A549 (cell line): ENCODE data around the gene SEC11A. TPM values are rescaled to one million over a fixed set of nuclear protein-coding genes. Genes with fewer than 3 reads are reported as not detected.

ENCODE experiments used
- ATAC-seq, 2 experiments: fragments of 200-7000 bp in 1 of 2; fragments of >200 bp in 1 of 2; cut with Nextera tagmentation in 1 of 2; cut with Tn5 transposase in 1 of 2; 3 replicates each; pipeline versions ENCODE4 v1.8.0 to v1.9.1; 2018 to 2020; ENCODE audit warnings: mild to moderate bottlenecking in 1 of 2, moderate library complexity in 1 of 2
- CTCF ChIA-PET: fragments of 300-600 bp; sonication (Branson Sonifier 250); formaldehyde crosslinking; extraction: SDS; loops from one replicate; lab custom pipeline; 2021; ENCODE audit warnings: antibody characterized with exemption, inconsistent platforms; lab: Yijun Ruan, JAX
- POLR2A ChIA-PET: fragments of 350-600 bp; formaldehyde crosslinking; extraction: SDS; loops from one replicate; lab custom pipeline; 2021; ENCODE audit warnings: antibody characterized with exemption, inconsistent platforms; lab: Yijun Ruan, JAX
- DNase-seq, 2 experiments: peaks; one replicate each; pipeline versions ENCODE4 v3.0.0 to v3.0.0-alpha.2; 2011 to 2016; ENCODE audit warnings: low read depth in 1 of 2, low spot score in 1 of 2
- FAIRE-seq: peaks from 2 replicates; lab custom pipeline; 2011; peaks lifted over from hg19 to GRCh38; lab: Jason Lieb, UNC
- H3K27ac ChIP-seq, 2 experiments: fragments of >200 bp; sonication (Bioruptor Twin); formaldehyde crosslinking; 3 replicates each; pipeline ENCODE4 v1.5.1; 2016 to 2017
- H3K4me1 ChIP-seq: fragments of >200 bp; sonication (Bioruptor Twin); formaldehyde crosslinking; 3 replicates; pipeline ENCODE4 v1.6.1; 2016
- H3K4me2 ChIP-seq: fragments of >200 bp; sonication (Bioruptor Twin); formaldehyde crosslinking; 3 replicates; pipeline ENCODE4 v1.6.1; 2016
- H3K4me3 ChIP-seq: fragments of >200 bp; sonication (Bioruptor Twin); formaldehyde crosslinking; 3 replicates; pipeline ENCODE4 v1.5.1; 2016
- H3K9me3 ChIP-seq: fragments of >200 bp; sonication (Bioruptor Twin); formaldehyde crosslinking; 3 replicates; pipeline ENCODE4 v1.6.1; 2016
- BHLHE40 ChIP-seq: IDR thresholded peaks from 2 replicates; pipeline ENCODE4 v1.6.1; 2012; ENCODE audit warnings: low read depth, low read length, inconsistent platforms
- CEBPB ChIP-seq, 2 experiments: fragments of >200 bp in 1 of 2; sonication (Bioruptor Twin) in 1 of 2; formaldehyde crosslinking in 1 of 2; IDR thresholded peaks; 2 replicates each; pipeline ENCODE4 v1.6.1; 2012 to 2016
- CHD4 ChIP-seq: fragments of 200-600 bp; sonication (generic); IDR thresholded peaks from 2 replicates; pipeline ENCODE4 v1.6.1; 2016; ENCODE audit warnings: antibody characterized with exemption, mild to moderate bottlenecking, borderline replicate concordance
- EP300 ChIP-seq, 2 experiments: fragments of >200 bp; sonication (Bioruptor Twin); formaldehyde crosslinking; IDR thresholded peaks; 2 replicates in 1 of 2; 3 replicates in 1 of 2; pipeline ENCODE4 v1.6.1; 2016 to 2017
- GATA3 ChIP-seq: IDR thresholded peaks from 2 replicates; pipeline ENCODE4 v1.6.1; 2012; ENCODE audit warnings: borderline replicate concordance
- HEYL ChIP-seq: fragments of 250-450 bp; sonication (Bioruptor Pico); IDR thresholded peaks from 2 replicates; pipeline ENCODE4 v1.8.0; 2021; ENCODE audit warnings: mild to moderate bottlenecking, moderate library complexity
- HMGXB4 ChIP-seq: fragments of 250-450 bp; sonication (Bioruptor Pico); IDR thresholded peaks from 2 replicates; pipeline ENCODE4 v1.5.0; 2021; ENCODE audit warnings: mild to moderate bottlenecking, moderate library complexity, borderline replicate concordance
- HOXA7 ChIP-seq: fragments of 250-450 bp; sonication (Bioruptor Pico); IDR thresholded peaks from 2 replicates; pipeline ENCODE4 v1.5.0; 2020; ENCODE audit warnings: mild to moderate bottlenecking, moderate library complexity
- JUN ChIP-seq, 2 experiments: fragments of >200 bp; sonication (Bioruptor Twin); formaldehyde crosslinking; IDR thresholded peaks; 2 replicates in 1 of 2; 3 replicates in 1 of 2; pipeline ENCODE4 v1.6.1; 2016 to 2017
- KDM1A ChIP-seq: fragments of 200-600 bp; sonication (generic); IDR thresholded peaks from 2 replicates; pipeline ENCODE4 v1.6.1; 2016; ENCODE audit warnings: low read depth, mild to moderate bottlenecking
- KDM5A ChIP-seq: fragments of 200-600 bp; sonication (generic); IDR thresholded peaks from 2 replicates; pipeline ENCODE4 v1.6.1; 2016; ENCODE audit warnings: antibody characterized with exemption, mild to moderate bottlenecking
- MAX ChIP-seq: IDR thresholded peaks from 2 replicates; pipeline ENCODE4 v1.6.1; 2012
- MAZ ChIP-seq: fragments of 150-350 bp; IDR thresholded peaks from 2 replicates; pipeline ENCODE4 v1.6.1; 2014; ENCODE audit warnings: antibody characterized with exemption, low read depth, low read length, borderline replicate concordance
- NPAS2 ChIP-seq: fragments of 250-450 bp; sonication (Bioruptor Pico); IDR thresholded peaks from 2 replicates; pipeline ENCODE4 v1.8.0; 2022; ENCODE audit warnings: mild to moderate bottlenecking, moderate library complexity, borderline replicate concordance
- NR3C1 ChIP-seq: fragments of >200 bp; sonication (Bioruptor Twin); formaldehyde crosslinking; IDR thresholded peaks from 3 replicates; pipeline ENCODE4 v1.6.1; 2017
- PHF8 ChIP-seq: fragments of 200-600 bp; sonication (generic); IDR thresholded peaks from 2 replicates; pipeline ENCODE4 v1.6.1; 2016; ENCODE audit warnings: low read depth, mild to moderate bottlenecking, antibody characterized with exemption, moderate library complexity, borderline replicate concordance
- POLR2AphosphoS2 ChIP-seq: conservative IDR thresholded peaks from 2 replicates; pipeline ENCODE4 v1.6.1; 2012; ENCODE audit warnings: low read length, improper control_type of control experiment, inconsistent platforms
- REST ChIP-seq: fragments of 200-600 bp; sonication (generic); IDR thresholded peaks from 2 replicates; pipeline ENCODE4 v1.6.1; 2016; ENCODE audit warnings: antibody characterized with exemption, mild to moderate bottlenecking, moderate library complexity
- RFX5 ChIP-seq: fragments of 450-650 bp; IDR thresholded peaks from 2 replicates; pipeline ENCODE4 v1.7.1; 2014; ENCODE audit warnings: antibody characterized with exemption, mild to moderate bottlenecking, moderate library complexity
- SREBF2 ChIP-seq: fragments of 450-650 bp; IDR thresholded peaks from 2 replicates; pipeline ENCODE4 v1.6.1; 2014; ENCODE audit warnings: mild to moderate bottlenecking, moderate library complexity
- WGBS: methylation state at CpG from one replicate; pipeline ENCODE4 v1.1.6; 2017; ENCODE audit errors: missing lambda C conversion rate; 5-methylcytosine and 5-hydroxymethylcytosine counted together
- polyA plus RNA-seq, 4 experiments: library from polyadenylated mRNA; depleted of rRNA in 3 of 4; stranded (reverse); fragments of >200 nt; fragmentation: RNase III in 1 of 4; extraction: RNeasy Plus Mini Kit Qiagen cat#74134 plus additional on column Dnase treatment in 1 of 4; gene quantifications; 2 replicates in 3 of 4; 3 replicates in 1 of 4; pipeline ENCODE4 v1.2.3, GENCODE V29; 2011 to 2017

SEC11A gene
- polyA plus RNA-seq, 2 of the 4 experiments (the other 2 are of a cell fraction) = 380 to 490 TPM

- TF ChIP-seq EP300 (IDR thresholded peaks at IDR 0.05) (peak in 1 of 2 experiments; percentile 43; a peak in 2 of 5 replicates), MAX (0 out of 2 replicates have a peak, but pooled peaks have one; percentile 49), HOXA7 (CRISPR knock-in tag) (no peak)
Measured at GRCh38 chr15:84734794-84735479, 19.0 kb upstream of the SEC11A start (continued).

GRCh38 chr15:84731774-84732173, 15.8 kb upstream of the SEC11A start:
- ChIA-PET CTCF (interaction anchor here (0.6 to 5.1 kb wide), 6 partner anchors 9 to 1037 kb away, joined by 3 to 27 read pairs (median 4); partner anchors contain the start of gene SEC11A), POLR2A (interaction anchor here (5.5 kb wide), 1 partner anchor 15 kb away, joined by 119 read pairs; the partner anchor contains the start of gene SEC11A)
- Histone ChIP-seq H3K4me3 (no peak overlapping the region), H3K4me2 (no peak overlapping the region), H3K9me3 (no peaks in the 10 kb centered on the region), H3K4me1 (peaks cover 37% of the 10 kb centered on the region), H3K27ac (peak overlapping the region in 1 of 2 experiments; percentile 91; a peak in 3 of 6 replicates)
- DNase-seq (no peak), FAIRE-seq (no peak), ATAC-seq (no peak)
- no peak for TF ChIP-seq HMGXB4
- TF ChIP-seq HEYL (CRISPR knock-in tag) = no peak
- no peak for TF ChIP-seq CHD4
- no peak for TF ChIP-seq CEBPB (IDR thresholded peaks at IDR 0.05)
- no peak for TF ChIP-seq SREBF2
- TF ChIP-seq KDM1A = no peak
- TF ChIP-seq NR3C1 = no peak
- TF ChIP-seq PHF8 = no peak
- no peak for TF ChIP-seq REST

- POLR2A ChIA-PET = interaction anchor here (0.6 to 2.3 kb wide), 4 partner anchors 12 to 392 kb away, joined by 3 to 8 read pairs (median 5); partner anchors contain the start of gene SEC11A
- Histone ChIP-seq H3K9me3 (no peaks in the 10 kb centered on the region), H3K4me2 (no peak overlapping the region), H3K27ac (no peak overlapping the region)
- TF ChIP-seq RFX5 = no peak
- no peak for TF ChIP-seq JUN (IDR thresholded peaks at IDR 0.05)
- TF ChIP-seq GATA3 = no peak
- no peak for TF ChIP-seq POLR2AphosphoS2
- TF ChIP-seq HMGXB4 = no peak
- TF ChIP-seq EP300 (IDR thresholded peaks at IDR 0.05) = no peak
- no peak for TF ChIP-seq NPAS2
- TF ChIP-seq MAZ = no peak
- no peak for TF ChIP-seq CEBPB (IDR thresholded peaks at IDR 0.05)
- no peak for TF ChIP-seq BHLHE40
- no peak for TF ChIP-seq KDM5A
- TF ChIP-seq, all 56 proteins: peak for 0
- CTCF ChIA-PET = interaction anchor here (0.6 to 2.0 kb wide), 3 partner anchors 9 to 69 kb away, joined by 3 to 8 read pairs (median 3); partner anchors contain the start of gene SEC11A
- H3K4me1 ChIP-seq = peaks cover 3% of the 10 kb centered on the region; the same call in 1 of the 3 replicates
- DNase-seq (no peak), FAIRE-seq (no peak), ATAC-seq (peak in 1 of 2 experiments; percentile 49; a peak in 2 of 6 replicates)
- no peak overlapping the region for H3K4me3 ChIP-seq
- WGBS = 90% methylated on average over 6 of the region's 6 CpGs
Measured at GRCh38 chr15:84727429-84727828, 11.5 kb upstream of the SEC11A start.
